Glutamatergic neuron (in vitro differentiated cells): ENCODE data around the gene PPP2R5C. TPM values are rescaled to one million over a fixed set of nuclear protein-coding genes. Genes with fewer than 3 reads are reported as not detected.
A peak's percentile ranks its signal among the peaks of the same experiment; 100 is the strongest.

Experiments used
- DNase-seq: peaks from one replicate; pipeline ENCODE4 v3.0.0; 2022
- H3K27ac Mint-ChIP-seq: one replicate; pipeline ENCODE4 v1.8.0; 2020; ENCODE audit warnings: mild to moderate bottlenecking, mixed read lengths, inconsistent platforms; ENCODE audit not compliant: unreplicated experiment
- H3K27me3 Mint-ChIP-seq: one replicate; pipeline ENCODE4 v1.8.0; 2020; ENCODE audit warnings: mild to moderate bottlenecking, moderate library complexity, mixed read lengths, inconsistent platforms; ENCODE audit not compliant: unreplicated experiment
- H3K36me3 Mint-ChIP-seq: one replicate; pipeline ENCODE4 v1.8.0; 2020; ENCODE audit warnings: mild to moderate bottlenecking, mixed read lengths, inconsistent platforms; ENCODE audit not compliant: unreplicated experiment
- H3K4me1 Mint-ChIP-seq: one replicate; pipeline ENCODE4 v1.8.0; 2020; ENCODE audit warnings: mild to moderate bottlenecking, low read depth, mixed read lengths, inconsistent platforms; ENCODE audit not compliant: unreplicated experiment
- H3K4me3 Mint-ChIP-seq: one replicate; pipeline ENCODE4 v1.8.0; 2020; ENCODE audit warnings: mild to moderate bottlenecking, mixed read lengths, inconsistent platforms; ENCODE audit not compliant: unreplicated experiment
- H3K9me3 Mint-ChIP-seq: one replicate; pipeline ENCODE4 v1.8.0; 2020; ENCODE audit warnings: mild to moderate bottlenecking, moderate library complexity, mixed read lengths, inconsistent platforms; ENCODE audit not compliant: unreplicated experiment
- CTCF ChIP-seq: fragments of 200-600 bp; sonication (generic); IDR thresholded peaks from one replicate; pipeline ENCODE4 v1.5.0; 2021; ENCODE audit not compliant: partially characterized antibody, unreplicated experiment
- total RNA-seq: library from RNA; stranded (reverse); fragmentation: NEBNext Ultra II Directional; extraction: Animal tissue kit (Norgen Biotek cat#: 25700); gene quantifications from one replicate; pipeline ENCODE4 v1.2.1, GENCODE V29; 2021; ENCODE audit not compliant: unreplicated experiment

PPP2R5C gene
- total RNA-seq, 1 donor from 2014 or later: 116 TPM

GRCh38 chr14:101854366-101854765, 92.9 kb downstream of the PPP2R5C start:
- H3K27me3 Mint-ChIP-seq: no peaks in the 10 kb centered on the region
- DNase-seq: no peak
- H3K4me1 Mint-ChIP-seq: peaks cover 38% of the 10 kb centered on the region
- no peaks in the 10 kb centered on the region for H3K36me3 Mint-ChIP-seq
- peaks cover 3% of the 10 kb centered on the region for H3K9me3 Mint-ChIP-seq
- no peak for TF ChIP-seq CTCF
- no peak overlapping the region for H3K27ac Mint-ChIP-seq
- peak overlapping the region; percentile 30 for H3K4me3 Mint-ChIP-seq

- Mint-ChIP-seq H3K4me3 (no peak overlapping the region), H3K9me3 (no peaks in the 10 kb centered on the region), H3K27me3 (no peaks in the 10 kb centered on the region), H3K36me3 (no peaks in the 10 kb centered on the region), H3K27ac (no peak overlapping the region), H3K4me1 (peaks cover 28% of the 10 kb centered on the region)
- no peak for TF ChIP-seq CTCF
- DNase-seq: no peak
Measured at GRCh38 chr14:101855958-101856357, 94.4 kb downstream of the PPP2R5C start.

GRCh38 chr14:101856536-101856935, 95.0 kb downstream of the PPP2R5C start:
- Mint-ChIP-seq H3K4me3 (no peak overlapping the region), H3K9me3 (no peaks in the 10 kb centered on the region), H3K4me1 (peaks cover 28% of the 10 kb centered on the region), H3K36me3 (no peaks in the 10 kb centered on the region), H3K27ac (no peak overlapping the region), H3K27me3 (no peaks in the 10 kb centered on the region)
- TF ChIP-seq CTCF: no peak
- no peak for DNase-seq

GRCh38 chr14:101857226-101857625, 95.7 kb downstream of the PPP2R5C start:
- no peak overlapping the region for H3K4me3 Mint-ChIP-seq
- H3K27me3 Mint-ChIP-seq: no peaks in the 10 kb centered on the region
- H3K9me3 Mint-ChIP-seq: no peaks in the 10 kb centered on the region
- H3K27ac Mint-ChIP-seq: no peak overlapping the region
- peaks cover 25% of the 10 kb centered on the region for H3K4me1 Mint-ChIP-seq
- TF ChIP-seq CTCF: no peak
- no peak for DNase-seq
- no peaks in the 10 kb centered on the region for H3K36me3 Mint-ChIP-seq

GRCh38 chr14:101858791-101859537, 97.5 kb downstream of the PPP2R5C start:
- H3K27ac Mint-ChIP-seq: peak overlapping the region; percentile 57
- no peak for DNase-seq
- no peak overlapping the region for H3K4me3 Mint-ChIP-seq
- H3K9me3 Mint-ChIP-seq: no peaks in the 10 kb centered on the region
- no peaks in the 10 kb centered on the region for H3K36me3 Mint-ChIP-seq
- H3K27me3 Mint-ChIP-seq: no peaks in the 10 kb centered on the region
- no peak for TF ChIP-seq CTCF
- H3K4me1 Mint-ChIP-seq: peaks cover 18% of the 10 kb centered on the region
